ENCODE data around the gene KIR2DL3.
"Not testable (repeated sequence)": the region's sequence is repeated elsewhere in the genome, so short reads cannot be mapped to it uniquely, and the experiment has no call there.

Gene KIR2DL3

DNA sequence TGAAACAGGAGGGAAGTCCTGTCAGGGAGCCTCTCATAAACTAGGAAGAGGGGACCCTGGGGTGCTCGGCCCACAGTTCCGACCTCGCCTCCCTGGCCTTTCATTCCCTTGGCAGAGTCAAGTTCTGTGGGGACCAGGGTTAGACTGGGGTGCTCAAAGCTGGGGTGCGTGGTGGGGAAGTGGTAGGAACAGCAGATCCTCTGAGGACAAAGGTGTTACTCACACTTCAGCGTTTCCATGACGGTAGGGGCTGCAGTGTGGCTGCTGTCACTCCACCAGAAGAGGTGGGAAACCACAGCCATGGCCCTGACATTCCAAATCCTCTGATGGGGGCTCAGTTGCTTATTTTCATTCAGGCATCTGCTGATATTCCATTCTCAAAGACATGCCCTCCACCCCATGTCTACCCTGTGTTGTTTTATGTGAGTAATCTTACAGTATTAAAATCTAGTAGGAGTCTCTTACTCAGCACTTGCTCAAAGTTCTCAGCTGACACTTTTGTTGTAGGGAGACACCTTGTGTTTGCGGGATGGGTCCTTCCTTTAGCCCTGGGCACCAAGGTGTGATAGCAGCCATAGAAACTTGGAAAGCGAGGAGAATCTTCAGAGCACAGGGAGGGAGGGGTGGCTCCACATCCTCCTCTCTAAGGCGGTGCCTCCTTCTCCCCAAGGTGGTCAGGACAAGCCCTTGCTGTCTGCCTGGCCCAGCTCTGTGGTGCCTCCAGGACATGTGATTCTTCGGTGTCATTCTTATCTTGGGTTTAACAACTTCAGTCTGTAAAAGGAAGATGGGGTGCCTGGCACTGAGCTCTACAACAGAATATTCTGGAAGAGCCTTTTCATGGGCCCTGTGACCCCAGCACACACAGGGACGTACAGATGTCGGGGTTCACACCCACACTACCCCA, 18.1 kb downstream of the KIR2DL3 start:
- not testable (repeated sequence) for H3K4me3 ChIP-seq (ENCODE audit: insufficient read length, low read depth); H3K9me3 ChIP-seq (ENCODE audit: insufficient read depth, low read length); H3K36me3 ChIP-seq (ENCODE audit: insufficient read depth, insufficient read length, low read length); DNase-seq (ENCODE audit: low read depth, low spot score); H3K9ac ChIP-seq (ENCODE audit: insufficient read length, low read depth); H3K4me1 ChIP-seq (ENCODE audit: insufficient read depth, insufficient read length); H3K27me3 ChIP-seq (ENCODE audit: insufficient read depth, insufficient read length)

- H3K4me1 ChIP-seq (ENCODE audit: insufficient read depth, insufficient read length); DNase-seq (ENCODE audit: low read depth, low spot score); H3K9ac ChIP-seq (ENCODE audit: insufficient read length, low read depth); H3K4me3 ChIP-seq (ENCODE audit: insufficient read length, low read depth); H3K36me3 ChIP-seq (ENCODE audit: insufficient read depth, insufficient read length, low read length); H3K27me3 ChIP-seq (ENCODE audit: insufficient read depth, insufficient read length); H3K9me3 ChIP-seq (ENCODE audit: insufficient read depth, low read length): not testable (repeated sequence)
These were observed 20.3 kb downstream of the KIR2DL3 start for GRCh38 chr19:54758577-54758976.

- not testable (repeated sequence) for DNase-seq (ENCODE audit: low read depth, low spot score); H3K27me3 ChIP-seq (ENCODE audit: insufficient read depth, insufficient read length); H3K4me1 ChIP-seq (ENCODE audit: insufficient read depth, insufficient read length); H3K4me3 ChIP-seq (ENCODE audit: insufficient read length, low read depth); H3K36me3 ChIP-seq (ENCODE audit: insufficient read depth, insufficient read length, low read length); H3K9me3 ChIP-seq (ENCODE audit: insufficient read depth, low read length); H3K9ac ChIP-seq (ENCODE audit: insufficient read length, low read depth)
These were observed 25.9 kb downstream of the KIR2DL3 start for GRCh38 chr19:54764219-54764618.

GRCh38 chr19:54766464-54766863, 28.2 kb downstream of the KIR2DL3 start:
- not testable (repeated sequence) for H3K9ac ChIP-seq (ENCODE audit: insufficient read length, low read depth); H3K36me3 ChIP-seq (ENCODE audit: insufficient read depth, insufficient read length, low read length); H3K4me1 ChIP-seq (ENCODE audit: insufficient read depth, insufficient read length); H3K27me3 ChIP-seq (ENCODE audit: insufficient read depth, insufficient read length); H3K9me3 ChIP-seq (ENCODE audit: insufficient read depth, low read length); H3K4me3 ChIP-seq (ENCODE audit: insufficient read length, low read depth); DNase-seq (ENCODE audit: low read depth, low spot score)

- not testable (repeated sequence) for H3K4me1 ChIP-seq (ENCODE audit: insufficient read depth, insufficient read length); H3K9ac ChIP-seq (ENCODE audit: insufficient read length, low read depth); H3K4me3 ChIP-seq (ENCODE audit: insufficient read length, low read depth); H3K36me3 ChIP-seq (ENCODE audit: insufficient read depth, insufficient read length, low read length); H3K9me3 ChIP-seq (ENCODE audit: insufficient read depth, low read length); H3K27me3 ChIP-seq (ENCODE audit: insufficient read depth, insufficient read length); DNase-seq (ENCODE audit: low read depth, low spot score)
These were observed 31.3 kb downstream of the KIR2DL3 start, which contains the start of gene KIR2DL1 for GRCh38 chr19:54769646-54770045. KIR2DL1 (plus strand) TSS chr19:54769793; CDS start chr19:54769851, 58 bp downstream.

DNA sequence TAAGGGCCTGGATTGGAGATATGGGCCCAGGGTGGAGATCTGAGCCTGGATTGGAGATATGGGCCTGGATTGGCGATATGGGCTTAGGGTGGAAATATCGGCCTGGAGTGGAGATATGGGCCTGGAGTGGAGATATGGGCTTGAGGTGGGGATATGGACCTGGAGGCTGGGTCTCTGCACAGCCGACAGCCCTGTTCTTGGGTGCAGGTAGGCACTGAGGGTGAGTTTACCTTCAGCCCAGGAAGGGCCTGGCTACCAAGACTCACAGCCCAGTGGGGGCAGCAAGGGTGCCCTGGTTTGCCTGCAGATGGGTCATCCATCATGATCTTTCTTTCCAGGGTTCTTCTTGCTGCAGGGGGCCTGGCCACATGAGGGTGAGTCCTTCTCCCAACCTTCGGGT, 32.2 kb downstream of the KIR2DL3 start:
- DNase-seq (ENCODE audit: low read depth, low spot score); H3K36me3 ChIP-seq (ENCODE audit: insufficient read depth, insufficient read length, low read length); H3K9me3 ChIP-seq (ENCODE audit: insufficient read depth, low read length): not testable (repeated sequence)

DNA sequence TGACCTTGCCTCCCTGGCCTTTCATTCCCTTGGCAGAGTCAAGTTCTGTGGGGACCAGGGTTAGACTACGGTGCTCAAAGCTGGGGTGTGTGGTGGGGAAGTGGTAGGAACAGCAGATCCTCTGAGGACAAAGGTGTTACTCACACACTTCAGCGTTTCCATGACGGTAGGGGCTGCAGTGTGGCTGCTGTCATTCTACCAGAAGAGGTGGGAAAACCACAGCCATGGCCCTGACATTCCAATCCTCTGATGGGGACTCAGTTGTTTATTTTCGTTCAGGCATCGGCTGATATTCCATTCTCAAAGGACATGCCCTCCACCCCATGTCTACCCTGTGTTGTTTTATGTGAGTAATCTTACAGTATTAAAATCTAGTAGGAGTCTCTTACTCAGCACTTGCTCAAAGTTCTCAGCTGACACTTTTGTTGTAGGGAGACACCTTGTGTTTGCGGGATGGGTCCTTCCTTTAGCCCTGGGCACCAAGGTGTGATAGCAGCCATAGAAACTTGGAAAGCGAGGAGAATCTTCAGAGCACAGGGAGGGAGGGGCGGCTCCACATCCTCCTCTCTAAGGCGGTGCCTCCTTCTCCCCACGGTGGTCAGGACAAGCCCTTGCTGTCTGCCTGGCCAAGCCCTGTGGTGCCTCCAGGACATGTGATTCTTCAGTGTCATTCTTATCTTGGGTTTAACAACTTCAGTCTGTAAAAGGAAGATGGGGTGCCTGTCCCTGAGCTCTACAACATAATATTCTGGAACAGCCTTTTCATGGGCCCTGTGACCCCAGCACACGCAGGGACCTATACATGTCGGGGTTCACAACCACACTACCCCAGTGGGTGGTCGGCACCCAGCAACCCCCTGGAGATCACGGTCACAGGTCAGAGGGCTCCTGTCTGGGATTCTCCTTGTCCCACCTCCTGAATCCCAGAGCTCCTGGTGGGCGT, 33.0 kb downstream of the KIR2DL3 start:
- not testable (repeated sequence) for H3K4me3 ChIP-seq (ENCODE audit: insufficient read length, low read depth); H3K27me3 ChIP-seq (ENCODE audit: insufficient read depth, insufficient read length); H3K9me3 ChIP-seq (ENCODE audit: insufficient read depth, low read length); DNase-seq (ENCODE audit: low read depth, low spot score); H3K4me1 ChIP-seq (ENCODE audit: insufficient read depth, insufficient read length); H3K36me3 ChIP-seq (ENCODE audit: insufficient read depth, insufficient read length, low read length); H3K9ac ChIP-seq (ENCODE audit: insufficient read length, low read depth)

More for the DNA sequence above, 32.2 kb downstream of the KIR2DL3 start:
- H3K4me3 ChIP-seq (ENCODE audit: insufficient read length, low read depth); H3K27me3 ChIP-seq (ENCODE audit: insufficient read depth, insufficient read length); H3K4me1 ChIP-seq (ENCODE audit: insufficient read depth, insufficient read length); H3K9ac ChIP-seq (ENCODE audit: insufficient read length, low read depth): not testable (repeated sequence)

DNA sequence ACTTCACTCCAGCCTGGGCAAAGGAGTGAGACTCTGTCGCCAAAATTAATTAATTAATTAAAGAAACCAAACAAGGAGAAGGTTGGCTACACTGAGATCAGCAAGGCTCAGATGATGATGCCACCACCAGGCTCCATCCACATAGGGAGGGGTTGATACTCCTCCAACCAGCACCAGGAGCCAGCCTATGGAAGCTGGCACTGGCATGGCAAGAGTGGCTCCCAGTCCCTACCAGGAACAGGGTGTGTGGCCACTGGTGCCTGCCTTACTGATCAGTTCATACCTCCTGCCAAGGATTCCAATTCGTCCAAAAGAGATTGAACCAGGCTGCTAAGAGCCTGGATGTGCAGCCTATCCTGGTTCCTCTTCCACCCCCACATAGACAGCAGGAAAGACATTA, 34.4 kb downstream of the KIR2DL3 start:
- not testable (repeated sequence) for H3K4me1 ChIP-seq (ENCODE audit: insufficient read depth, insufficient read length); H3K36me3 ChIP-seq (ENCODE audit: insufficient read depth, insufficient read length, low read length); H3K9ac ChIP-seq (ENCODE audit: insufficient read length, low read depth); H3K9me3 ChIP-seq (ENCODE audit: insufficient read depth, low read length); H3K4me3 ChIP-seq (ENCODE audit: insufficient read length, low read depth); H3K27me3 ChIP-seq (ENCODE audit: insufficient read depth, insufficient read length); DNase-seq (ENCODE audit: low read depth, low spot score)

DNA sequence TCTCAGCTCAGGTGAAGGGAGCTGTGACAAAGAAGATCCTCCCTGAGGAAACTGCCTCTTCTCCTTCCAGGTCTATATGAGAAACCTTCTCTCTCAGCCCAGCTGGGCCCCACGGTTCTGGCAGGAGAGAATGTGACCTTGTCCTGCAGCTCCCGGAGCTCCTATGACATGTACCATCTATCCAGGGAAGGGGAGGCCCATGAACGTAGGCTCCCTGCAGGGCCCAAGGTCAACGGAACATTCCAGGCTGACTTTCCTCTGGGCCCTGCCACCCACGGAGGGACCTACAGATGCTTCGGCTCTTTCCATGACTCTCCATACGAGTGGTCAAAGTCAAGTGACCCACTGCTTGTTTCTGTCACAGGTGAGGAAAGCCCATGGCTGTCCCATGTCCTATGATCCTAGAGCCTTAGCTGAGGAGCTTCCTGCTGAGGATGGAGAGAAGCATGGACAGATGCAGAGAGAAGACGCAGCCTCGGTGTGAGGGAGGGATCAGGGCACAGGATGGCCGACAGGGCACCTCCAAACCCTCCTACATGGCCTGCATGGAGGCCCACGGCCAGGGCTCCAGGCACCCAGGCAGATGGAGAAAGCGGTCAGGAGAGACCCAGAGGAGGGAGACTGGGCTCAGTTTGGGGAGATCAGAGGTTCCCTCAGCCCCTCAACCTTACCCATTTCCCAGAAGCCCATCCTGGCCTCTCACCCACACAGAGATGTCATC, 36.9 kb downstream of the KIR2DL3 start:
- H3K36me3 ChIP-seq (ENCODE audit: insufficient read depth, insufficient read length, low read length); H3K27me3 ChIP-seq (ENCODE audit: insufficient read depth, insufficient read length); H3K9me3 ChIP-seq (ENCODE audit: insufficient read depth, low read length); H3K4me1 ChIP-seq (ENCODE audit: insufficient read depth, insufficient read length); H3K9ac ChIP-seq (ENCODE audit: insufficient read length, low read depth); H3K4me3 ChIP-seq (ENCODE audit: insufficient read length, low read depth); DNase-seq (ENCODE audit: low read depth, low spot score): not testable (repeated sequence)

- not testable (repeated sequence) for DNase-seq (ENCODE audit: low read depth, low spot score); H3K36me3 ChIP-seq (ENCODE audit: insufficient read depth, insufficient read length, low read length); H3K4me3 ChIP-seq (ENCODE audit: insufficient read length, low read depth); H3K9ac ChIP-seq (ENCODE audit: insufficient read length, low read depth); H3K4me1 ChIP-seq (ENCODE audit: insufficient read depth, insufficient read length); H3K27me3 ChIP-seq (ENCODE audit: insufficient read depth, insufficient read length); H3K9me3 ChIP-seq (ENCODE audit: insufficient read depth, low read length)
These were observed 37.5 kb downstream of the KIR2DL3 start for GRCh38 chr19:54775830-54776229.

GRCh38 chr19:54777851-54778250, 39.5 kb downstream of the KIR2DL3 start:
- H3K9me3 ChIP-seq (ENCODE audit: insufficient read depth, low read length); H3K9ac ChIP-seq (ENCODE audit: insufficient read length, low read depth); H3K36me3 ChIP-seq (ENCODE audit: insufficient read depth, insufficient read length, low read length); H3K4me1 ChIP-seq (ENCODE audit: insufficient read depth, insufficient read length); H3K4me3 ChIP-seq (ENCODE audit: insufficient read length, low read depth); DNase-seq (ENCODE audit: low read depth, low spot score); H3K27me3 ChIP-seq (ENCODE audit: insufficient read depth, insufficient read length): not testable (repeated sequence)
